OCI-LY7 (cell line): ENCODE measurements around the gene ARAP1. TPM values are rescaled to one million over a fixed set of nuclear protein-coding genes. Genes with fewer than 3 reads are reported as not detected.

Experiments
- BruUV-seq: library from RNA; stranded (reverse); fragments of 400-500 nt; replicated peaks from 2 replicates; lab custom pipeline; 2021; lab: Mats Ljungman, UMichigan
- CTCF ChIA-PET: fragments of 300-600 bp; sonication (Branson Sonifier 250); formaldehyde crosslinking; loops from one replicate; lab custom pipeline; 2022; ENCODE audit warnings: antibody characterized with exemption; ENCODE audit not compliant: unreplicated experiment; lab: Charles Lee
- POLR2A ChIA-PET: fragments of 300-600 bp; sonication (Branson Sonifier 250); formaldehyde crosslinking; loops from one replicate; lab custom pipeline; 2022; ENCODE audit warnings: antibody characterized with exemption; lab: Charles Lee
- DNase-seq: peaks from one replicate; pipeline ENCODE4 v3.0.0-alpha.2; 2015; ENCODE audit warnings: low spot score
- H2AFZ ChIP-seq: fragments of 200-600 bp; sonication (generic), shearing (Covaris generic); 2 replicates; pipeline ENCODE4 v1.6.1; 2014; ENCODE audit warnings: mild to moderate bottlenecking, antibody characterized with exemption, low read length, moderate library complexity
- H3K27ac ChIP-seq: fragments of 200-600 bp; sonication (generic); 2 replicates; pipeline ENCODE4 v1.5.1; 2014; ENCODE audit warnings: mixed run types, low read depth, mild to moderate bottlenecking, moderate library complexity, low read length, inconsistent platforms; ENCODE audit not compliant: poor library complexity, severe bottlenecking
- H3K36me3 ChIP-seq: fragments of 200-600 bp; sonication (generic); 2 replicates; pipeline ENCODE4 v1.6.1; 2014; ENCODE audit warnings: mild to moderate bottlenecking, antibody characterized with exemption, low read length, moderate library complexity, mixed read lengths; ENCODE audit not compliant: insufficient read depth
- H3K4me1 ChIP-seq: fragments of 200-600 bp; sonication (generic); 2 replicates; pipeline ENCODE4 v1.5.1; 2014; ENCODE audit warnings: mild to moderate bottlenecking, low read length; ENCODE audit not compliant: insufficient read depth, poor library complexity, severe bottlenecking
- H3K4me2 ChIP-seq: fragments of 200-600 bp; sonication (generic); 2 replicates; pipeline ENCODE4 v1.6.1; 2014; ENCODE audit warnings: mild to moderate bottlenecking, low read length
- H3K4me3 ChIP-seq: fragments of 200-600 bp; sonication (generic); 2 replicates; pipeline ENCODE4 v1.5.1; 2014; ENCODE audit warnings: mild to moderate bottlenecking, low read depth, low read length; ENCODE audit not compliant: poor library complexity, severe bottlenecking
- H3K79me2 ChIP-seq: fragments of 200-600 bp; sonication (generic); 2 replicates; pipeline ENCODE4 v1.6.1; 2016; ENCODE audit warnings: low read depth, mild to moderate bottlenecking, low read length, moderate library complexity, mixed read lengths; ENCODE audit not compliant: insufficient read depth
- H3K9me2 ChIP-seq: fragments of 200-600 bp; sonication (generic); 2 replicates; pipeline ENCODE4 v1.6.1; 2016; ENCODE audit warnings: mild to moderate bottlenecking, low read length, mixed read lengths; ENCODE audit not compliant: insufficient read depth
- H3K9me3 ChIP-seq: fragments of 200-600 bp; sonication (generic); 2 replicates; pipeline ENCODE4 v1.6.1; 2014; ENCODE audit warnings: mild to moderate bottlenecking, mixed run types, low read length, mixed read lengths
- H4K20me1 ChIP-seq: fragments of 200-600 bp; sonication (generic); 2 replicates; pipeline ENCODE4 v1.6.1; 2014; ENCODE audit warnings: mild to moderate bottlenecking, antibody characterized with exemption, low read length, moderate library complexity, mixed read lengths; ENCODE audit not compliant: insufficient read depth
- CTCF ChIP-seq: fragments of 200-600 bp; sonication (generic); conservative IDR thresholded peaks from 2 replicates; pipeline ENCODE4 v1.5.1; 2014; ENCODE audit warnings: mild to moderate bottlenecking, antibody characterized with exemption, low read length, moderate library complexity, mixed read lengths
- EZH2phosphoT487 ChIP-seq: fragments of 200-600 bp; sonication (generic); IDR thresholded peaks from 2 replicates; pipeline ENCODE4 v1.6.1; 2018; ENCODE audit warnings: low read depth, borderline replicate concordance, mild to moderate bottlenecking, mixed run types, antibody characterized with exemption, low read length, moderate library complexity, mixed read lengths
- intact Hi-C: fragments of 100-400 bp; cut with micrococcal nuclease; formaldehyde crosslinking; loops from one replicate; pipeline ENCODE4 v1.10.0; 2022; ENCODE audit not compliant: unreplicated experiment
- total RNA-seq, 2 experiments: library from RNA; depleted of rRNA in 1 of 2; stranded (reverse); fragments of >200 nt in 1 of 2; shearing (Covaris generic) in 1 of 2; gene quantifications; 2 replicates each; pipeline ENCODE4 v1.2.3, GENCODE V29; 2014 to 2022

ARAP1 gene
- total RNA-seq, 2 experiments from 2014 or later: 65.6 to 106 TPM

- Histone ChIP-seq H3K9me3 (no peaks in the 10 kb centered on the region), H3K27ac (no peak overlapping the region), H3K79me2 (no peaks in the 10 kb centered on the region), H3K9me2 (no peaks in the 10 kb centered on the region), H3K4me3 (peak overlapping the region; percentile 31), H3K36me3 (no peaks in the 10 kb centered on the region), H4K20me1 (no peaks in the 10 kb centered on the region; the same call in 1 of the 2 replicates), H3K4me1 (peaks cover 3% of the 10 kb centered on the region), H3K4me2 (peak overlapping the region; percentile 59), H2AFZ (no peak overlapping the region)
- POLR2A ChIA-PET: no interaction called here
- CTCF ChIA-PET: interaction anchor here (1.3 kb wide), 1 partner anchor 55 kb away, joined by 3 read pairs; no protein-coding TSS in a partner anchor
- intact Hi-C loops: loop anchor here (10.0 kb wide), 1 partner anchor 167 kb away; no protein-coding TSS in a partner anchor
- DNase-seq: no peak
- TF ChIP-seq EZH2phosphoT487 (no peak), CTCF (no peak)
- no TSS peak for BruUV-seq
These were observed 109.9 kb downstream of the ARAP1 start for GRCh38 chr11:72642043-72642883.

- Histone ChIP-seq H3K27ac (no peak overlapping the region), H3K9me3 (no peaks in the 10 kb centered on the region), H3K36me3 (no peaks in the 10 kb centered on the region), H4K20me1 (no peaks in the 10 kb centered on the region; the same call in 1 of the 2 replicates), H2AFZ (no peak overlapping the region), H3K9me2 (no peaks in the 10 kb centered on the region), H3K4me3 (no peak overlapping the region), H3K4me1 (peaks cover 10% of the 10 kb centered on the region), H3K4me2 (no peak overlapping the region), H3K79me2 (no peaks in the 10 kb centered on the region)
- no TSS peak for BruUV-seq
- no peak for TF ChIP-seq EZH2phosphoT487
- TF ChIP-seq CTCF: no peak
- DNase-seq: no peak
- intact Hi-C loops: loop anchor here (10.0 kb wide), 1 partner anchor 167 kb away; no protein-coding TSS in a partner anchor
- ChIA-PET CTCF (no interaction called here), POLR2A (no interaction called here)
These were observed 110.6 kb downstream of the ARAP1 start for GRCh38 chr11:72641522-72642042.
